GM18868 (cell line): ENCODE results near the gene SLC48A1.

Experiments used
- ATAC-seq: cut with Tn5 transposase; IDR thresholded peaks from one replicate; pipeline ENCODE4 v1.9.1; 2021; ENCODE audit warnings: mild to moderate bottlenecking, moderate library complexity; ENCODE audit not compliant: unreplicated experiment

Gene SLC48A1

GRCh38 chr12:47744005-47744651 is 28.9 kb upstream of the SLC48A1 start:
- no peak for ATAC-seq

- ATAC-seq, result no peak
These were observed 28.1 kb upstream of the SLC48A1 start for GRCh38 chr12:47744778-47745436.

GRCh38 chr12:47745485-47746041 is 27.5 kb upstream of the SLC48A1 start:
- no peak for ATAC-seq

- ATAC-seq, result no peak
These were observed 27.0 kb upstream of the SLC48A1 start for GRCh38 chr12:47746073-47746472.

GRCh38 chr12:47746523-47746922 is 26.5 kb upstream of the SLC48A1 start:
- ATAC-seq, result no peak

- peak; percentile 57 for ATAC-seq
These were observed 25.9 kb upstream of the SLC48A1 start for GRCh38 chr12:47747126-47747525.

- ATAC-seq, result no peak
These were observed 25.2 kb upstream of the SLC48A1 start for GRCh38 chr12:47747596-47748506.

- ATAC-seq, result no peak
These were observed 24.6 kb upstream of the SLC48A1 start for GRCh38 chr12:47748507-47748828.

- no peak for ATAC-seq
These were observed 24.1 kb upstream of the SLC48A1 start for GRCh38 chr12:47748899-47749298.

- ATAC-seq, result no peak
These were observed 22.7 kb upstream of the SLC48A1 start for GRCh38 chr12:47750229-47750798.

- no peak for ATAC-seq
These were observed 22.0 kb upstream of the SLC48A1 start for GRCh38 chr12:47750916-47751470.

- no peak for ATAC-seq
These were observed 21.5 kb upstream of the SLC48A1 start for GRCh38 chr12:47751561-47751960.

- no peak for ATAC-seq
These were observed 20.9 kb upstream of the SLC48A1 start for GRCh38 chr12:47752121-47752520.

- no peak for ATAC-seq
These were observed 20.5 kb upstream of the SLC48A1 start for GRCh38 chr12:47752552-47752951.

- ATAC-seq, result no peak
These were observed 19.7 kb upstream of the SLC48A1 start for GRCh38 chr12:47753021-47754001.

GRCh38 chr12:47754126-47754525 is 18.9 kb upstream of the SLC48A1 start:
- ATAC-seq, result no peak

- peak; percentile 20 for ATAC-seq
These were observed 18.2 kb upstream of the SLC48A1 start for GRCh38 chr12:47754881-47755280.

- ATAC-seq, result peak; percentile 79
These were observed 17.1 kb upstream of the SLC48A1 start for GRCh38 chr12:47755655-47756562.
